ENCODE results near the gene CREBBP.
"Not testable (repeated sequence)": the region's sequence is repeated elsewhere in the genome, so short reads cannot be mapped to it uniquely, and the experiment has no call there.

CREBBP gene

GRCh38 chr16:3880623-3881498 is at the start of gene CREBBP:
TSS of gene CREBBP (minus strand) at chr16:3880713. CDS start at chr16:3879916, 797 bp downstream.
- Histone ChIP-seq H3K27ac (peak within 1 kb of the TSS; percentile 69), H3K27me3 (replicated peaks) (no peaks in the 10 kb centered on the region), H3K36me3 (replicated peaks) (no peaks in the 10 kb centered on the region), H3K4me3 (ENCODE audit: low read depth, low read length) (peak within 1 kb of the TSS; percentile 82)
- TF ChIP-seq, protein P1, sequence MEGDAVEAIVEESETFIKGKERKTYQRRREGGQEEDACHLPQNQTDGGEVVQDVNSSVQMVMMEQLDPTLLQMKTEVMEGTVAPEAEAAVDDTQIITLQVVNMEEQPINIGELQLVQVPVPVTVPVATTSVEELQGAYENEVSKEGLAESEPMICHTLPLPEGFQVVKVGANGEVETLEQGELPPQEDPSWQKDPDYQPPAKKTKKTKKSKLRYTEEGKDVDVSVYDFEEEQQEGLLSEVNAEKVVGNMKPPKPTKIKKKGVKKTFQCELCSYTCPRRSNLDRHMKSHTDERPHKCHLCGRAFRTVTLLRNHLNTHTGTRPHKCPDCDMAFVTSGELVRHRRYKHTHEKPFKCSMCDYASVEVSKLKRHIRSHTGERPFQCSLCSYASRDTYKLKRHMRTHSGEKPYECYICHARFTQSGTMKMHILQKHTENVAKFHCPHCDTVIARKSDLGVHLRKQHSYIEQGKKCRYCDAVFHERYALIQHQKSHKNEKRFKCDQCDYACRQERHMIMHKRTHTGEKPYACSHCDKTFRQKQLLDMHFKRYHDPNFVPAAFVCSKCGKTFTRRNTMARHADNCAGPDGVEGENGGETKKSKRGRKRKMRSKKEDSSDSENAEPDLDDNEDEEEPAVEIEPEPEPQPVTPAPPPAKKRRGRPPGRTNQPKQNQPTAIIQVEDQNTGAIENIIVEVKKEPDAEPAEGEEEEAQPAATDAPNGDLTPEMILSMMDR (IDR thresholded peaks at IDR 0.05; ENCODE audit: low read depth, low read length, missing control alignments), result no peak
- in situ Hi-C loops (cut with HindIII; ENCODE audit: low pct_ligation_motif_present, low sequenced_read_pairs), result no loop called here
- peak; percentile 52 for DNase-seq

- H3K36me3 ChIP-seq (replicated peaks); H3K27ac ChIP-seq; in situ Hi-C loops (cut with HindIII; ENCODE audit: low pct_ligation_motif_present, low sequenced_read_pairs); DNase-seq; H3K27me3 ChIP-seq (replicated peaks); H3K4me3 ChIP-seq (ENCODE audit: low read depth, low read length): not testable (repeated sequence)
Measured at GRCh38 chr16:3927147-3927546, 46.6 kb upstream of the CREBBP start.

DNA sequence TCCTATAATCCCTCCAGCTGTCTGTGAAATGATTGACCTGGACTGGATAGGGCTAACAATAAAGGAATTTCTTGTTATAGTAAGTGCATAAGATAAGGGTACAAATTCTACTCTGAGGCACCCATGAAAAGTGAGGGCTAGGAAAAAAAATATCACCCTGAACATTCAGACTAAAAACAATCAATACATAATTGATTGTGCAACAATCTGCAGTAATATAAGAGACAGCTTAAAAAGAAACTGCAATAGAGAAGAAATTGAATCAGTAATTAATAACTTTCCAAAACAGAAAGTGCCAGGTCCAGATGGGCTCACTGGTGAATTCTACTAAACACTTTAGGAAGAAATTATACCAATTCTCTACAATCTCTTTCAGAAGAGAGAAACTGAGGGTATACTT is 44.2 kb upstream of the CREBBP start:
- no peak overlapping the region for H3K4me3 ChIP-seq (ENCODE audit: low read depth, low read length)
- no peaks in the 10 kb centered on the region for H3K36me3 ChIP-seq (replicated peaks)
- in situ Hi-C loops (cut with HindIII; ENCODE audit: low pct_ligation_motif_present, low sequenced_read_pairs), result no loop called here
- no peak overlapping the region for H3K27ac ChIP-seq
- no peak for DNase-seq
- H3K27me3 ChIP-seq (replicated peaks), result no peaks in the 10 kb centered on the region
- TF ChIP-seq, protein P1 (IDR thresholded peaks at IDR 0.05; ENCODE audit: low read depth, low read length, missing control alignments), result no peak

GRCh38 chr16:3922241-3922640 is 41.7 kb upstream of the CREBBP start:
- in situ Hi-C loops (cut with HindIII; ENCODE audit: low pct_ligation_motif_present, low sequenced_read_pairs), result no loop called here
- no peak overlapping the region for H3K4me3 ChIP-seq (ENCODE audit: low read depth, low read length)
- DNase-seq, result no peak
- H3K27me3 ChIP-seq (replicated peaks), result no peaks in the 10 kb centered on the region
- TF ChIP-seq, protein P1 (IDR thresholded peaks at IDR 0.05; ENCODE audit: low read depth, low read length, missing control alignments), result no peak
- no peaks in the 10 kb centered on the region for H3K36me3 ChIP-seq (replicated peaks)
- H3K27ac ChIP-seq, result no peak overlapping the region

DNA sequence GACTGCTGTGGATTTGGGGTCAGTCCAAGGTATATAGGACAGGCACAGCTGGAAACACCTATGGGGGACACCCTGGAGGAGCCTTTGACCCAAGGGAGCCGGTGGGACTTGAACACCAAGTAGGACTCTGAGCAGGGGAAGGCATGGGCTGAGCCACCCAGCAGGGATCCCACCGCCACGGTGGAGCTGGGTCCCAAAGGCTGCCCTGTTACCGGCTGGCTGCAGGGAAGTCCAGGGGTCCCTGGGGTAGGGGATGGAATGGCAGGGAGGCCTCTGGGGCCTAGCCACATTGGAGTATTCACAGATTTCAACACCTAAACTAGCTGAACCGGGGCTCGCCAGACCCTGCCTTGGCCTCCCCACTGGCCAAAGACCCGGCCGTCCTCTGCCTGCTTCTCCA is 39.7 kb upstream of the CREBBP start:
- Histone ChIP-seq H3K4me3 (ENCODE audit: low read depth, low read length) (no peak overlapping the region), H3K27me3 (replicated peaks) (no peaks in the 10 kb centered on the region), H3K27ac (no peak overlapping the region), H3K36me3 (replicated peaks) (no peaks in the 10 kb centered on the region)
- in situ Hi-C loops (cut with HindIII; ENCODE audit: low pct_ligation_motif_present, low sequenced_read_pairs), result no loop called here
- TF ChIP-seq, protein P1 (IDR thresholded peaks at IDR 0.05; ENCODE audit: low read depth, low read length, missing control alignments), result no peak
- DNase-seq, result no peak

DNA sequence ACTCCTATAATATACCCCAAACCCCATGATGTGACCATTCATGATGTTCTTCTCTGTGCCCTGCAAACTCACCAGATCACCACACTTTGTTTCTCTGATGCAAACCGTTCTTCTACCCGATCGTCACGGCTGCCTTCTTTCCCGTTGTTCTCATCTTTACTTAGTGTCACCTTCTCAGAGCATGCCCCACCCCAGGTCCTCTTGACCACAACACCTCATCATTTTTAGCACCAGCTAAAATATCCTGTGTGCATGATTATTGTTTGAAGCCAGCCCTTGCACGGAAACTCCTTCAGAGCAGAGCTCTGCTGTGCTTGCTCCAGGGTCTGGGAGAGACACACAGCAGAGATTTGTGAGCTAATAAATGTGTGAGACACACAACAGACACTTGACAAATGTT is 38.9 kb upstream of the CREBBP start:
- no peak overlapping the region for H3K27ac ChIP-seq
- TF ChIP-seq, protein P1 (IDR thresholded peaks at IDR 0.05; ENCODE audit: low read depth, low read length, missing control alignments), result no peak
- H3K36me3 ChIP-seq (replicated peaks), result no peaks in the 10 kb centered on the region
- DNase-seq, result no peak
- no peak overlapping the region for H3K4me3 ChIP-seq (ENCODE audit: low read depth, low read length)
- no peaks in the 10 kb centered on the region for H3K27me3 ChIP-seq (replicated peaks)
- in situ Hi-C loops (cut with HindIII; ENCODE audit: low pct_ligation_motif_present, low sequenced_read_pairs), result no loop called here
